Activated CD4-positive, alpha-beta T cell treated with anti-CD3 and anti-CD28 coated beads, Interleukin-2, amount 10 ng/mL, durations not matched to agents 7 days and 5 days (primary cell): Measurements from ENCODE around the gene MMP20. TPM values are rescaled to one million over a fixed set of nuclear protein-coding genes. Genes with fewer than 3 reads are reported as not detected.

Source experiments
- CTCF ChIA-PET: fragments of 350-600 bp; sonication (Branson Sonifier 250); formaldehyde crosslinking; loops from one replicate; lab custom pipeline; 2021; ENCODE audit warnings: antibody characterized with exemption; lab: Charles Lee
- POLR2A ChIA-PET: fragments of 350-600 bp; sonication (Branson Sonifier 250); formaldehyde crosslinking; loops from one replicate; lab custom pipeline; 2021; ENCODE audit warnings: antibody characterized with exemption; lab: Charles Lee
- DNase-seq: peaks from one replicate; pipeline ENCODE4 v3.0.0-alpha.2; 2020
- H3K27ac Mint-ChIP-seq: one replicate; pipeline ENCODE4 v1.8.0; 2021; ENCODE audit warnings: mild to moderate bottlenecking, moderate library complexity, mixed read lengths
- H3K27me3 Mint-ChIP-seq: one replicate; pipeline ENCODE4 v1.8.0; 2021; ENCODE audit warnings: mixed read lengths
- H3K36me3 Mint-ChIP-seq: one replicate; pipeline ENCODE4 v1.8.0; 2021; ENCODE audit warnings: low read depth, mixed read lengths
- H3K4me1 Mint-ChIP-seq: one replicate; pipeline ENCODE4 v1.8.0; 2021; ENCODE audit warnings: mixed read lengths
- H3K4me3 Mint-ChIP-seq: one replicate; pipeline ENCODE4 v1.8.0; 2021; ENCODE audit warnings: mild to moderate bottlenecking, moderate library complexity, mixed read lengths
- H3K9me3 Mint-ChIP-seq: one replicate; pipeline ENCODE4 v1.8.0; 2021; ENCODE audit warnings: mixed read lengths
- total RNA-seq, 2 experiments: library from RNA; stranded (reverse); gene quantifications; one replicate each; pipeline ENCODE4 v1.2.3, GENCODE V29; 2021

Gene MMP20
- total RNA-seq, 2 experiments from 2014 or later = not detected

DNA sequence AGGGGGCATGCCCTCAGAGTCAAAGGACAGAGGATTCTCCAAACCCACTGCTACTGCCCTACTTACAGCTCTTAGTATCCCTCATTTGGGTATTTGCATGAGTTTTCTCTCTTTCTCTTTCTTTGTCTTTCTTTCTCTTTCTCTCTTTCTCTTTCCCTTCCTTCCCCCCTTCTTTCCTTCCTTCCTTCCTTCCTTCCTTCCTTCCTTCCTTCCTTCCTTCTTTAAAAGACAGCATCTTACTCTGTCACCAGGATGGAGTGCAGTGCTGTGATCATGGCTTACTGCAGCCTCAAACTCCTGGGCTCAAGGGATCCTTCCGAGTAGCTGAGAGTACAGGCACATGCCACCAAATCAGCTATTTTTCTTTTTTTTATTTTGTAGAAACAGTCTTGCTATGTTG is 80.5 kb downstream of the MMP20 start:
- Mint-ChIP-seq H3K27me3 (peaks cover 13% of the 10 kb centered on the region), H3K27ac (no peak overlapping the region), H3K36me3 (no peaks in the 10 kb centered on the region), H3K4me3 (no peak overlapping the region), H3K9me3 (no peaks in the 10 kb centered on the region), H3K4me1 (no peaks in the 10 kb centered on the region)
- ChIA-PET POLR2A (no interaction called here), CTCF (interaction anchor here (0.6 to 2.1 kb wide), 3 partner anchors 15 to 226 kb away, joined by 3 to 9 read pairs (median 3); no protein-coding TSS in a partner anchor)
- no peak for DNase-seq

DNA sequence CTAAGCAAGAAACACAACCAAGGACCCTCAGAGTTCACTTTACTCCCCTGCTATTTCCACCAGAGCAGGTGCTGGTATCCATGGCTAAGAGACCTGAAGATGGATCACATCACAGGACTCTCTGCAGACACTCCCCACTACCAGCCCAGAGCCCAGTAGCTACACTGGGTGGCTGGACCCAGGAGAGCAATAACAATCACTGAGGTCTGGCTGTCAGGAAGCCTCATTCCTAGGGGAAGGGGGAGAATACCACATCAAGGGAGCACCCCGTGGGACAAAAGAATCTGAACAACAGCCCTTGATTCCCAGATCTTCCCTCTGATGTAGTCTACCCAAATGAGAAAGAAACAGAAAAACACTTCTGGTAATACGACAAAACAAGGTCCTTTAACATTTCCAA is 85.6 kb downstream of the MMP20 start:
- no peak for DNase-seq
- no peak overlapping the region for H3K4me3 Mint-ChIP-seq
- peaks cover 32% of the 10 kb centered on the region for H3K27me3 Mint-ChIP-seq
- POLR2A ChIA-PET = no interaction called here
- H3K4me1 Mint-ChIP-seq = peaks cover under 1% of the 10 kb centered on the region
- CTCF ChIA-PET = interaction anchor here (0.6 to 1.1 kb wide), 3 partner anchors 38 to 127 kb away, joined by 3 read pairs; no protein-coding TSS in a partner anchor
- no peak overlapping the region for H3K27ac Mint-ChIP-seq
- no peaks in the 10 kb centered on the region for H3K36me3 Mint-ChIP-seq
- no peaks in the 10 kb centered on the region for H3K9me3 Mint-ChIP-seq

DNA sequence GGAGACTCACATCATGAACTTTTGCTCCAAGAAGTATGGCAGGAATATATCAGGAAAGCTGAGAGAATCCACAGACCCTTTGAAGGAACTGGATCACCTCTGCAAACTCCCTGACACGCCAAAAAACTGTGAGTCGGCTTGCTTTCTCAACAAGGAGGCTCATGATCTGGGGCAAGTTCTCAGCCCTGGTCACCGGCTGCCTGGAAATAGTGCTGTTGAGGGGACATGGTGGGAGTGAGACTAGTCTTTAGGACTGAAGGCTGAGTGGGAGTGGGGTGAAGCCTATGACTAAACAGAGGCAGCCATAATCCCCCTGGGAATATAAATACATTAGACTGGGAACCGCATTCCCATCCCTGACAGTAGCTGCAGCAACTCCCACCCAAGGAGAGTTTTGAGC is 86.2 kb downstream of the MMP20 start:
- CTCF ChIA-PET = interaction anchor here (0.6 to 0.7 kb wide), 2 partner anchors 39 to 611 kb away, joined by 3 read pairs; no protein-coding TSS in a partner anchor

DNA sequence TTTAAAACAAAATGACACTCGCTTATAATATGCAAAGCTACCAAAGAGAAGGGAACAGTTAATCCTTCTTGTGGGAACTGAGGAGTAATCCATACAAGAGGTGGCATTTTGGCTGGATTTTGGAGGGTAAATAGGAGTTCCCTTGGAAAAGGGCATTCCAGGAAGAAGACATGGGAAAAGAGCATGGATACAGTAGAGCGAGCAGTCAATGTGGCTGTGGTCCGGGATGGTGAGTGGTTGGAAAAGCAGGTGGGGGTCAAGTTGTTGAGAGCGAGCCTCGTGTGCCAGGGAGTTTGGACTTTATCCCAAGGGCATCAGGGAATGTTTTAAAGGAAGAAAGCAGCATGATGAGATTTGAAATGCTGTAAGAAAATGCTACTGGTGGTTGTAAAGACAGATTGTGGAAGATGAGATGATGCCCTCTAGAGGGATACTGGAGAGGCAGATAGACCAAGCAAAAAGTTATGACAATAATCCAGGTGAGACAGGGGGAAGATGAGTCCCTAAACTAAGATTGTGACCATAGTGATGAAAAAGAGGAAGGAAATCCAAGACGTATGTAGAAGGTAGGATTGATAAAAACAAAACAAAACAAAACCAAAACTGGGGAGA is 90.8 kb downstream of the MMP20 start:
- CTCF ChIA-PET = interaction anchor here (0.5 kb wide), 1 partner anchor 53 kb away, joined by 4 read pairs; no protein-coding TSS in a partner anchor
- POLR2A ChIA-PET = no interaction called here
- Mint-ChIP-seq H3K27me3 (peaks cover 29% of the 10 kb centered on the region), H3K4me1 (peaks cover 4% of the 10 kb centered on the region), H3K4me3 (no peak overlapping the region), H3K36me3 (no peaks in the 10 kb centered on the region), H3K27ac (peak overlapping the region; percentile 41), H3K9me3 (no peaks in the 10 kb centered on the region)
- no peak for DNase-seq

More for the DNA sequence above, 86.2 kb downstream of the MMP20 start:
- H3K4me1 Mint-ChIP-seq = peaks cover 1% of the 10 kb centered on the region
- H3K27ac Mint-ChIP-seq = no peak overlapping the region
- H3K36me3 Mint-ChIP-seq = no peaks in the 10 kb centered on the region
- H3K9me3 Mint-ChIP-seq = no peaks in the 10 kb centered on the region
- peaks cover 36% of the 10 kb centered on the region for H3K27me3 Mint-ChIP-seq
- H3K4me3 Mint-ChIP-seq = no peak overlapping the region
- POLR2A ChIA-PET = no interaction called here
- DNase-seq = no peak

DNA sequence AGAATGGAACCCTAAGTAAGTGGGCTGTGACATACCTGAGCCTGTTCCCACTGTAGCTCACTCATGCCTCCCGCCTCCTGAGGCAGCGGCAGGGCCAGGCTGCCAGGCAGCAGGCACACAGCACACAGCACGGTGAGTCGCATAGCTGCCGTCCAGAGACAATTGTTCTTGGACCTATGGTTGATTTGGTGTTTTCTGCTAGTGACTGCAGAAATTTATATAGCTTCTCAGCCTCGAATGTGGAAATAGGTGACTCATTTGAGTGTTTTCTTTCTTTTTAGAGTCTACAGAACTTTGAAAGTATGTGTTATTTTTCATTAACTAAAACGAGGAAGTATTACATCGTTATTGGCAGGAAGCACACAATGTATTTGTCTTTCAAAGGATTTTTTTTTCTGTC is 94.6 kb downstream of the MMP20 start, which contains the start of gene MMP7:
MMP7 (minus strand) TSS at position 190 of the 400 bp plus-strand sequence; CDS start at position 143, 47 bp downstream.
- CTCF ChIA-PET = no interaction called here
- Mint-ChIP-seq H3K27me3 (peaks cover 16% of the 10 kb centered on the region), H3K9me3 (no peaks in the 10 kb centered on the region), H3K27ac (no peak within 1 kb of the TSS), H3K4me1 (peaks cover 4% of the 10 kb centered on the region), H3K4me3 (no peak within 1 kb of the TSS), H3K36me3 (no peaks in the 10 kb centered on the region)
- POLR2A ChIA-PET = no interaction called here
- no peak for DNase-seq

DNA sequence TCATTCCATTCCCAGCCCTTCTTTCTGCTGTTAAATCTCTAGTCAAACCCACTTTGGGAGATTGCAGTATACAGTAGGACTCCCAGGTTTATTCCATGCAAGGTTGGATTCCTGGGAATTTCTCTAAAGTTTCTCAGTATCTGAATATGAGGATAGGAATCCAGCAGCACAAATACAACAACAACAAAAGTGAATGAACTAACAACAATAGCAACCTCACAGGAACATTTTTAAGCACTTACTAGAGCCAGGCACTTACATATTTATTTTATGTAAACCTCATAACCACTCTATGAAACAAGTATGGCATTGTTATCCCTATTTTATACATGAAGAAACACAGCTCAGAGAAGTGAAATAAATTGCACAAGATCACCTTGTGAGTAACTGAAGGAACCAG is 96.5 kb downstream of the MMP20 start:
- Mint-ChIP-seq H3K36me3 (no peaks in the 10 kb centered on the region), H3K27ac (no peak overlapping the region), H3K4me1 (peaks cover 3% of the 10 kb centered on the region), H3K4me3 (no peak overlapping the region), H3K27me3 (peaks cover 9% of the 10 kb centered on the region), H3K9me3 (no peaks in the 10 kb centered on the region)
- CTCF ChIA-PET = interaction anchor here (0.6 kb wide), 1 partner anchor 106 kb away, joined by 3 read pairs; no protein-coding TSS in a partner anchor
- no peak for DNase-seq
- POLR2A ChIA-PET = no interaction called here

DNA sequence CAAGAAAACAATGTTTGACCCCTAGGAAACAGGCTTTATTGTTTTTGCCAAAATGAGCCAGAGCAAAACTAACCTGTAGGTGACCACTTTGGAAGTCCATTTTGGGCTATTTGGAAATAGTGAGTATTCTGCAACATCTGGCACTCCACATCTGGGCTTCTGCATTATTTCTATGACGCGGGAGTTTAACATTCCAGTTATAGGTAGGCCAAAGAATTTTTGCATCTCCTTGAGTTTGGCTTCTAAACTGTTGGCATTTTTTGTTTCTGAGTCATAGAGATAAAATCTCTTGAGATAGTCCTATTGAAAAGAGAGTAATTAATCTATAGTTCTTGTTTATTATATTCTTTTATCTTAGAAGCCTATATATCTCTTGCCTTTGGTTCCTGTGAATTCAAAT is 97.4 kb downstream of the MMP20 start:
- no peak overlapping the region for H3K4me3 Mint-ChIP-seq
- H3K27me3 Mint-ChIP-seq = peaks cover 5% of the 10 kb centered on the region
- no peak overlapping the region for H3K27ac Mint-ChIP-seq
- ChIA-PET POLR2A (no interaction called here), CTCF (interaction anchor here (0.6 kb wide), 1 partner anchor 20 kb away, joined by 3 read pairs; no protein-coding TSS in a partner anchor)
- no peaks in the 10 kb centered on the region for H3K36me3 Mint-ChIP-seq
- H3K4me1 Mint-ChIP-seq = peaks cover 5% of the 10 kb centered on the region
- no peak for DNase-seq
- no peaks in the 10 kb centered on the region for H3K9me3 Mint-ChIP-seq

DNA sequence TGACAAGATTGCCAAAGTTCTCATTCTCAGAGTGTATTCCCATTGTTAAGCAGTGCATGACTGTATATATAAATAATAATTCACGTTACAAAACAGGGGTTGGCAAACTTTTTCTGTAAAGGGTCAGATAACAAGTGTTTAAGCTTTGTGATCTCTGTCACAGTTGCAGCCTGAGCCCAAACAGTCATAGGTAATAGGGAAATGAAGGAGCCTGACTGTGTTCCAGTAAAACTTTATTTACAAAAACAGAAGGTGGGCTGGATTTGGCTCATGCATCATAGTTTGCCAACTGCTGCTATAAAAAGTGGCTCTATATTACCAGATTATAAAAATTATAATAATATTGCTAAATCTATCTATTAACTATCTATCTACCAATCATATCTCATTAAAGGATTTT is 98.1 kb downstream of the MMP20 start:
- Mint-ChIP-seq H3K9me3 (no peaks in the 10 kb centered on the region), H3K4me1 (peaks cover 10% of the 10 kb centered on the region), H3K27me3 (peaks cover 8% of the 10 kb centered on the region), H3K36me3 (no peaks in the 10 kb centered on the region), H3K27ac (no peak overlapping the region), H3K4me3 (no peak overlapping the region)
- POLR2A ChIA-PET = no interaction called here
- CTCF ChIA-PET = no interaction called here
- DNase-seq = no peak

Other genes starting within 250 kb of the MMP20 start
- gene TMEM123, start 172.6 kb downstream of the MMP20 start, total RNA-seq = 100 to 1,000 TPM; 489 to 694 TPM
- gene MMP7, start 94.6 kb downstream of the MMP20 start, total RNA-seq = not detected
- gene MMP27, start 80.4 kb upstream of the MMP20 start, total RNA-seq = not detected
- gene MMP8, start 99.6 kb upstream of the MMP20 start, total RNA-seq = not detected
- not detected for gene MMP10, start 155.3 kb upstream of the MMP20 start, total RNA-seq
- not detected for gene MMP1, start 172.8 kb upstream of the MMP20 start, total RNA-seq
- not detected for gene MMP3, start 218.3 kb upstream of the MMP20 start, total RNA-seq
- gene MMP12, start 249.7 kb upstream of the MMP20 start, total RNA-seq = not detected